ENCODE measurements around the gene DYNC1I2.

Gene DYNC1I2

GRCh38 chr2:171785450-171785849 is 98.2 kb downstream of the DYNC1I2 start:
- DNase-seq: no peak

GRCh38 chr2:171787333-171788072 is 100.2 kb downstream of the DYNC1I2 start:
- no peak for DNase-seq

GRCh38 chr2:171788316-171788993 is 101.2 kb downstream of the DYNC1I2 start:
- DNase-seq: no peak

GRCh38 chr2:171789956-171790355 is 102.7 kb downstream of the DYNC1I2 start:
- no peak for DNase-seq

- DNase-seq: no peak
Observed at GRCh38 chr2:171791361-171791760, 104.1 kb downstream of the DYNC1I2 start.

GRCh38 chr2:171792157-171792556 is 104.9 kb downstream of the DYNC1I2 start:
- DNase-seq: no peak

GRCh38 chr2:171792886-171793580 is 105.8 kb downstream of the DYNC1I2 start:
- DNase-seq: no peak

- no peak for DNase-seq
Observed at GRCh38 chr2:171793691-171794678, 106.7 kb downstream of the DYNC1I2 start.

- no peak for DNase-seq
Observed at GRCh38 chr2:171794918-171795317, 107.6 kb downstream of the DYNC1I2 start.
